HepG2 (cell line): Measurements from ENCODE around the gene NINL. TPM values are rescaled to one million over a fixed set of nuclear protein-coding genes. Genes with fewer than 3 reads are reported as not detected.

Experiments
- AGO1 ChIP-seq: fragments of 200-400 bp; formaldehyde crosslinking; IDR thresholded peaks from 2 replicates; pipeline ENCODE4 v1.6.1; 2017; ENCODE audit warnings: mild to moderate bottlenecking, low read depth, low read length, moderate library complexity; ENCODE audit not compliant: poor library complexity, severe bottlenecking
- AHDC1 ChIP-seq: sonication (generic); formaldehyde crosslinking; IDR thresholded peaks from 2 replicates; pipeline ENCODE4 v1.5.1; 2020; ENCODE audit warnings: mild to moderate bottlenecking, missing genetic modification reagents, borderline replicate concordance
- FOXM1 ChIP-seq: sonication (generic); formaldehyde crosslinking; IDR thresholded peaks from 2 replicates; pipeline ENCODE4 v1.5.0; 2020; ENCODE audit warnings: missing genetic modification reagents
- HIVEP1 ChIP-seq: sonication (generic); formaldehyde crosslinking; IDR thresholded peaks from 2 replicates; pipeline ENCODE4 v1.4.0; 2020; ENCODE audit warnings: mild to moderate bottlenecking, missing genetic modification reagents
- MNT ChIP-seq: fragments of 450-650 bp; IDR thresholded peaks from 2 replicates; pipeline ENCODE4 v1.6.1; 2016
- PHF20 ChIP-seq: sonication (generic); formaldehyde crosslinking; IDR thresholded peaks from 2 replicates; pipeline ENCODE4 v1.5.0; 2020; ENCODE audit warnings: mild to moderate bottlenecking, missing genetic modification reagents
- PRDM10 ChIP-seq: sonication (generic); formaldehyde crosslinking; IDR thresholded peaks from 2 replicates; pipeline ENCODE4 v1.4.0; 2020; ENCODE audit warnings: low read depth, missing genetic modification reagents
- SNRNP70 ChIP-seq: fragments of 200-400 bp; formaldehyde crosslinking; IDR thresholded peaks from 2 replicates; pipeline ENCODE4 v1.6.1; 2017; ENCODE audit warnings: mild to moderate bottlenecking, low read depth, low read length, moderate library complexity
- TEAD3 ChIP-seq: optimal IDR thresholded peaks from 2 replicates; pipeline ENCODE3; 2016; ENCODE audit warnings: borderline replicate concordance
- TFAP4 ChIP-seq: sonication (generic); IDR thresholded peaks from 2 replicates; pipeline ENCODE4 v1.6.1; 2016; ENCODE audit warnings: low read depth, borderline replicate concordance
- TFDP2 ChIP-seq: sonication (generic); formaldehyde crosslinking; IDR thresholded peaks from 2 replicates; pipeline ENCODE4 v1.4.0; 2020; ENCODE audit warnings: missing genetic modification reagents
- ZBTB1 ChIP-seq: sonication (generic); formaldehyde crosslinking; IDR thresholded peaks from 2 replicates; pipeline ENCODE4 v1.4.0; 2020; ENCODE audit warnings: missing genetic modification reagents, borderline replicate concordance
- ZNF816 ChIP-seq: sonication (generic); formaldehyde crosslinking; IDR thresholded peaks from 2 replicates; pipeline ENCODE4 v1.8.0; 2022; ENCODE audit warnings: missing genetic modification reagents, mild to moderate bottlenecking, borderline replicate concordance
- polyA plus RNA-seq, 8 experiments: library from polyadenylated mRNA; depleted of rRNA in 3 of 8; stranded (reverse) in 7 of 8; unstranded in 1 of 8; fragments of >200 nt; fragmentation: Illumina TruSeq in 4 of 8; extraction: Trizol in 4 of 8; gene quantifications; 2 replicates each; pipeline versions ENCODE4 v1.2.1 to v1.2.3, GENCODE V29; 2011 to 2016; ENCODE audit warnings: low read depth in 4 of 8, missing spikeins in 1 of 8, mixed read lengths in 1 of 8; ENCODE audit not compliant: insufficient read depth in 1 of 8
- total RNA-seq, 5 experiments: library from RNA; depleted of rRNA; stranded (reverse); fragments of >200 nt; fragmentation: Illumina TruSeq; extraction: Trizol; gene quantifications; 2 replicates each; pipeline ENCODE4 v1.2.3, GENCODE V29; 2016; ENCODE audit warnings: low read depth in 1 of 5

Gene NINL
- total and polyA plus RNA-seq, 2 of the 13 experiments (the other 11 are each of a cell fraction or from before 2014, with no cell fraction given), result 32.3 to 34.3 TPM

GRCh38 chr20:25407311-25408169 lies 177.8 kb downstream of the NINL start, which contains the start of gene GINS1 (continued):
- TF ChIP-seq PRDM10 (CRISPR knock-in tag), result peak; percentile 85
- TF ChIP-seq ZBTB1 (CRISPR knock-in tag), result no peak
- TF ChIP-seq AGO1, result peak; percentile 79
- TF ChIP-seq PHF20 (CRISPR knock-in tag), result peak; percentile 97
- TF ChIP-seq SNRNP70, result no peak
- peak; percentile 94; the same call in 1 of the 2 replicates for TF ChIP-seq ZNF816 (CRISPR knock-in tag)
- no peak; the same call in 1 of the 2 replicates for TF ChIP-seq AHDC1 (CRISPR knock-in tag)
- peak; percentile 94 for TF ChIP-seq FOXM1 (CRISPR knock-in tag)
- TF ChIP-seq TFDP2 (CRISPR knock-in tag), result peak; percentile 100
- peak; percentile 99 for TF ChIP-seq HIVEP1 (CRISPR knock-in tag)
- peak; percentile 58; the same call in 1 of the 2 replicates for TF ChIP-seq TFAP4
- TF ChIP-seq TEAD3 (CRISPR knock-in tag), result peak; percentile 100
- peak; percentile 38; the same call in 1 of the 2 replicates for TF ChIP-seq MNT
